Skin of body (tissue), 2 donors: ENCODE data around the gene TERT. TPM values are rescaled to one million over a fixed set of nuclear protein-coding genes. Genes with fewer than 3 reads are reported as not detected.
"Not testable (repeated sequence)": the region's sequence is repeated elsewhere in the genome, so short reads cannot be mapped to it uniquely, and the experiment has no call there.

Experiments
- DNase-seq: peaks from one replicate; lab custom pipeline; 2025; lab: John Stamatoyannopoulos, UW
- total RNA-seq: library from RNA; depleted of rRNA; stranded (reverse); fragments of >200 nt; gene quantifications from one replicate; pipeline ENCODE4 v1.2.3, GENCODE V29; 2014

TERT gene
- total RNA-seq, 1 donor from 2014 or later = not detected

DNA sequence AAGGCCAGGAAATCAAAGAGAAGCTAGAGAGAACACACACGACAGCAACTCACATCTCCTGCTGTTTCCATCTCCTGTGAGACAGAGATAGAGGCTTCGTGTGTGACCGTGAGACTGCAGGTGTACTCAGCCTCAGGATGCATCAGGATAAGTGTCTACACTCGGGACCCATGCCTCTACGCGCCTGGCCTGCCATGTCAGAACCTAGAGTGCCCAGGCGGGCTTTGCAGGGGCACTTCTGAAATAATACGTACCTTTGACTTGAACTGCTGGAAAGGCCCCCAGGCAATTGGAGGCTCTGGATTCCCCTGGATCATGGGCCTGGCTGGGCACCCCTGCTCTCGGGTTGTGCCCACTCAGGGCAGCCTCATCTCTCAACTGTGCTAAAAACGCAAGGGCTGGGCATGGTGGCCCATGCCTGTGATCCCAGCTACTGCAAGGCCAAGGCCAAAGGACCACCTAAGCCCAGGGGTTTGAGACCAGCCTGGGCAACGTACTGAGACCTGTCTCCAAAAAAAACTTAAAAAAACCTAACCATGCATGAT, 37.1 kb upstream of the TERT start:
- no peak for DNase-seq

DNA sequence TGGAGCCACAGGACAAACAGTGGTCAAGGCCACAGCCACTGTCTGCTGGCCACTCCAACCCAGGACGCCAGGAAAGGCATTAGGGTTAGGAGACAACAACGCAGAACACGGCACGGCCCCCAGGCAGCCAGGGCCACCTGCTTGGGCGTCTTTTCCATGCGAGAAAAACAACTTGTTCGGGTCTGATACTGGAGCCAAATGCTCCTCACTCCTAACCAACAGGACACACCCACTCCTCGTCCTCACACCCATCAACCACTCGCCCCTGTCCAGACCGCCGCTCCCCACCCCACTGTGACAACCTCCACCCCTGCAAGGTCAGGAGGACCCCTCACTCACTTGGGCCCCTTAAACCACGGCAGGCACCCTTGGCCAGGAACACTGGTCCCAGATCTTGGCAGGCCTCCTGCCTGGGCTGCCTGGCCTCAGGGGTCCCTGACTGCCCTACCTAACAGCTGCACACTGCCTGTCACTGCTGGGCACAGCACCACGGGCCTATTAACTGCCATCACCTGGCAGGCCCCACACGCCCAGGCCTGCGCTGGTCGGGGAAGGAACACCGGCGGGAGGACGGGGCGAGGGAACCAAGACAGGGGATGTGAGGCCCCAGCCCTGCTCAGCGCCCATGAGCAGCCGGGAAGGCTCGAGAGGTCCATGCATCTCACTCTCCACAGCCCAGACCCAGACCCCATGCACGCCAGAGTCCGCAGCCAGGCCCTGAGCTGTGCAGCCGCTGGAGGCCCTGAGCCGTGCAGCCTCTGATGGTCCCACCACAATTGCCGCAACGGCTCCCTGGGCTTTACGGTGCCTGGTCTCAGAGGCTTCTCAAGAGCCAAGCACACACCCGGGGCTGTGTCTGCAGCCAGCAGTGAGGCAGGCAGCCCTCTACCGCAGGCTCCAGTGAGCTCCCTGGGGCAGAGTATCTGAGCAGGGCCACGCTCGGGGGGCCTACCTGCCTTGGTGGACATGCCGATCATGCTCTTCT, 36.3 kb upstream of the TERT start:
- DNase-seq = no peak

GRCh38 chr5:1330146-1330846, 35.4 kb upstream of the TERT start:
- DNase-seq = no peak

DNA sequence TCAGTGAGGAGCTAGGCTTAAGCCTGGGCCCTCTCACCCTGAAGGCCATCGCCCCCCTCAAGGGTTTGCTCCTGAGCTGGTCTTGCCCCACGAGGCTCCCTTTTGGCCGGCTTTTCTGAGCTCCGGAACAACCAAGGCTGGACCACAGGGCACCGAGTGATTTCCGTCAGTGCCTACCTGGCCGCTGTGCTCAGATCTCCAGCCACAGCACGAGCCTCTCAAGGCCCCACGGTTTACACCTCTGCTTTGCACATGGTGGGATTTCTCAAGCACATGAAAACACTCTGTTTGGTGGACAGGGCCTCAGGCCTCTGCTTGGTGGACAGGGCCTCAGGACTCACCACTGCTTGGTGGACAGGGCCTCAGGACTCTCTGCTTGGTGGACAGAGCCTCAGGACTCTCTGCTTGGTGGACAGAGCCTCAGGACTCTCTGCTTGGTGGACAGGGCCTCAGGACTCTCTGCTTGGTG, 34.3 kb upstream of the TERT start:
- DNase-seq = no peak

- DNase-seq = not testable (repeated sequence)
Observed at GRCh38 chr5:1328237-1329110, 33.6 kb upstream of the TERT start.

DNA sequence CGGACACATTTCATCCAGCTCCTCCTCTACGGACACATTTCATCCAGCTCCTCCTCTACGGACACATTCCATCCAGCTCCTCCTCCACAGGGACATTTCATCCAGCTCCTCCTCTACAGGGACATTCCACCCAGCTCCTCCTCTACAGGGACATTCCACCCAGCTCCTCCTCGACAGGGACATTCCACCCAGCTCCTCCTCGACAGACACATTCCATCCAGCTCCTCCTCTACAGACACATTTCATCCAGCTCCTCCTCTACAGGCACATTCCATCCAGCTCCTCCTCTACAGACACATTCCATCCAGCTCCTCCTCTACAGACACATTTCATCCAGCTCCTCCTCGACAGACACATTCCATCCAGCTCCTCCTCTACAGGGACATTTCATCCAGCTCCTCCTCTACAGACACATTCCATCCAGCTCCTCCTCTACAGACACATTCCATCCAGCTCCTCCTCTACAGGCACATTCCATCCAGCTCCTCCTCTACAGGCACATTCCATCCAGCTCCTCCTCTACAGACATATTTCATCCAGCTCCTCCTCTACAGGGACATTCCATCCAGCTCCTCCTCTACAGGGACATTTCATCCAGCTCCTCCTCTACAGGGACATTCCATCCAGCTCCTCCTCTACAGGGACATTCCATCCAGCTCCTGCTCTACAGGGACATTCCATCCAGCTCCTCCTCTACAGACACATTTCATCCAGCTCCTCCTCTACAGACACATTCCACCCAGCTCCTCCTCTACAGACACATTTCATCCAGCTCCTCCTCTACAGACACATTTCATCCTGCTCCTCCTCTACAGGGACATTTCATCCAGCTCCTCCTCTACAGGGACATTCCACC, 32.3 kb upstream of the TERT start:
- not testable (repeated sequence) for DNase-seq

- DNase-seq = not testable (repeated sequence)
Observed at GRCh38 chr5:1326532-1326875, 31.6 kb upstream of the TERT start.

- DNase-seq = no peak
Observed at GRCh38 chr5:1325870-1326531, 31.1 kb upstream of the TERT start.

DNA sequence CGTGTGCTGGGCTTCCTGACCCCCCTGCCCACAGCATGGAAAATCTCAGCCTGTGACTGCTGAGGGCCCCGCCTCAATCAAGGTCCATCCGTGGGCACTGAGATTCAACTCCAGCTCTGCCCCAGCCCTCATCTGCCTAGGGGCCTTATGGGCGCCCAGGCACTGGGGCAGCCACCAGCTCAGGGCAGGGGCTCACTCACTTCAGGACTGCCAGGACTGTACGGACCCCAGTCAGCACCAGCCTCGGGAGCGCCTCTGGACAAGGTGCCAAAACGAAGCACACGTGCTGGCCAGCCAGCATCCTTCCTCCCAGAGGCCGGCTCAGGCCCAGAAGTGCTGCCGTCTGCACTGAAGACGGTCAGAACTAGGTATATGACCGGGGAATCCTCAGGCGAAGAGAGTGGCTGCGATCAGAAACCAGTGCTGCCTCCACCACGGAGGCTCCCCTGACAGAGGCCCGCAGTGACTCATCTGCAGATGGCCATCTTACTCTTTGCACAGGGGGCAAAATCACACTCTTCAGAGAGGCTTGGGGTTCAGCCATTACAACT, 30.4 kb upstream of the TERT start:
- DNase-seq = no peak

- DNase-seq = no peak
Observed at GRCh38 chr5:1324719-1325190, 29.9 kb upstream of the TERT start.

DNA sequence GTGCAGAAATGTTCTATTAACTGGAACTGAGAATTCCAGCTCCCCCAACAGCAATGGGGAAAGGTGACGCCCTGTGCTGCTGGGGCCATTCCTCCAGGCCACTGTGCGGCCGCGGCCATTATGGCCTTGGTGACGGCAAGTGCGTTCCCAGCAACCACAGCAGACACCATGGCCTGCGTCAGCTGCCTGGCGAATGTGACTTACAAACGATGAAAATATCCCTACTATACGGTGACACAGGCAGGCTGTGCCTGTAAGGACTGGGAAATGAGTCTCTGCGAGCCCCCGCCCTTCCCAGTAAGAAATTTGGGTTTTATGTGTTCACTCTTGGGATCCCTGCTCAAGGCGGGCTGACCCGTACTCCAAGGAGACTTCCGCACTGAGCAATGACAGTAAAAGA, 29.4 kb upstream of the TERT start:
- DNase-seq = no peak

- no peak for DNase-seq
Observed at GRCh38 chr5:1323803-1324173, 28.9 kb upstream of the TERT start.

- no peak for DNase-seq
Observed at GRCh38 chr5:1322955-1323802, 28.3 kb upstream of the TERT start.

DNA sequence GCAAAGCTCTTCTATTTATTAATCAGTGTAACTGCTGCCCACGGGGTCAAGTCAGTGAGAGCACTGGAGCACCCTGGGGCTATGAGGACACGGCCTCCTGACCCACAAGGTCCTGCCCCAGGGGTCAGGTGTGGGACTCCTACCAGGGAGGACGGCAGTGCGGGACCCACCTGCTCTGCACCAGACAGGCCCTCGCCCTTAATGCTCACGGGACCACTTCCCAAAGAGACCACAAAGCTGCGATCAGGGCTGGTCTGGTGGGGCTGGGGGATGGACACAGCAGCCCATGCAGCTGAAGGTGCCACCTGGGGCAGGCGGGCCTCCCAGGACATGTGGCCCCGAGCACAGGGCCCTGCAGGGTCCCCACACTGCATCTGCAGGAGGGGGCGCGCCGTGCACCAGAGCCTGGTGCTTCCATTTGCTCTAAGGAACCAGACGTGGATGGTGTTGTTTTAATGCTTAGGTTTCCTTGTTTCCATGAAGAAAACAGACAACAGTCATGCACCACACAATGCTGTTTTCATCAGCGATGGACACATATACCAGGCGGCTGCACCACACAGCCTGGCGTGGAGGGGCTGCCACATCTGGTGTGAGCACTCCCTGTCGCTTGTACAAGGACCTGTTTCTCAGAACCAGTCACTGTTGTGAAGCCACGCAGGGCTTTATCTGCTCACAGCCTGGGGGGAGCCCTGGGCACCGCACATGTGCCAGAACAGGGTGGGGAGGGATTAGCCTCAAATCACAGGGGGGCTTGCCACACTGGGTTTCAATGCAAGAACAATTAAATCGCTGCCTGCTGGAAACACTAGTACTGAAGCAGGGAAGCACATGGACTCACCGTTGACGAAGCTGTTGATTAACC, 27.4 kb upstream of the TERT start:
- no peak for DNase-seq

DNA sequence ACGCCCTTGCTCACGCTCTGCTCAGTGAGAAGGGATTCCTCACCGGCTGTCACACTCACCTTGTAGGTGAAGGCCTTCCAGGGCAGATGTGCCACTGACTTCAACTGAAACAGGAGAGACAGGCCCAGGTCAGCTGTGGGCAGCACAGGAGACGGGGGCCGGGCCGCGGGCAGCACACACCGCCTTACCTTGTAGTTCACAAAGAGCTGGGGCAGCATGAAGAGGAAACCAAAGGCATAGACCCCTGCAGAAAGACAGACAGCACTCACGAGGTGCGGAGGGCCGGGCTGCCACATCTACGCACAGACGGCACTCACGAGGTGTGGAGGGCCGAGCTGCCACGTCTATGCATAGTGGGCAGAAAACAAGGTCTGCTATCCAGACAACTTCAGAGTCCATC, 26.7 kb upstream of the TERT start:
- DNase-seq = no peak

DNA sequence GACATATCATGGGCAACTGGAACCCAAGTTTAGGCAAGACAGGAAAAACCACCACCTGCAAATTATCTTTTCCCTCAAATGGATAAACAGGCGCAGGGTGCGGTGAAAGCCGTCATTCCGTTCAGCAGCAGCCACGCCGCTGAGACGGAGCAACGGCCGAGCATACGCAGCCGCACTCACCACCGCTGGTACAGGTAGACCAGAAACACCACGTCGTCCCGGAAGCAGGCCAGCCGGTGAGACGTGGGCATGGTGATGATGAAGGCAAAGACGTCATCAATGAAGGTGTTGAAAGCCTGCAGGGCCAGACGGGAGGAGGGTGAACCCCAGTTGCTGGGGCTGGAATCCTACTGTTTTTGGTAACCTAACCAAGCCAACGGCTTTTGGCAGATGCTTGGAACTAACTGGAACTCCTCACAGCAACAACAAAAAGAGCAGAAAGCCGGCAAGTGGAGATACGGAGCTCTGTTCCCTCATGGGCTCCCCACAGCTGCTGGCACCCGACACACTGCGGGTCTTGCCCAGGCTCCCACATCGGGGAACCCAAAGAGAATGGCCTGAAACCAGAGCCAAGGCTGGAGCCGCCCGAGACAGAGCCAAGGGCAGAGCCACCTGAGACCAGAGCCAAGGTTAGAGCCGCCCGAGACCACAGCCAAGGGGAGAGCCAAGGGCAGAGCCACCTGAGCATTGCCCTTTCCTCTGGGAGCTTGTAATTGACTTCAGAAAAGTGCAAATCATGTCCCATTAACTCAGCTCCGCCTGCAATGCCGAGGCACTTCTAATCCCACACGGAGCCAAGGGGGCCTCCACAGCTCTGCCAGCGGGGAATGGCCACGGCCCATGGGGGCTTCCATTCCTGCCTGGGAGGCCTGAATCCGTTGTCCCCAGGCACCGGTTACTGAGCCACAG, 25.8 kb upstream of the TERT start:
- no peak for DNase-seq
